WERI-Rb-1 (cell line): ENCODE data around the gene PSTPIP1.
A peak's percentile ranks its signal among the peaks of the same experiment; 100 is the strongest.

Experiments
- DNase-seq: peaks from one replicate; pipeline ENCODE4 v3.0.0-alpha.2; 2020
- H3K27ac ChIP-seq: fragments of 250-450 bp; sonication (Bioruptor Pico); 2 replicates; pipeline ENCODE4 v1.5.1; 2020; ENCODE audit warnings: mild to moderate bottlenecking, moderate library complexity
- H3K27me3 ChIP-seq: fragments of 250-450 bp; sonication (Bioruptor Pico); 2 replicates; pipeline ENCODE4 v1.5.1; 2021; ENCODE audit warnings: mild to moderate bottlenecking, low read depth, moderate library complexity; ENCODE audit not compliant: insufficient read depth, severe bottlenecking
- H3K36me3 ChIP-seq: fragments of 250-450 bp; sonication (Bioruptor Pico); 2 replicates; pipeline ENCODE4 v1.5.1; 2020; ENCODE audit warnings: mild to moderate bottlenecking, moderate library complexity
- H3K4me3 ChIP-seq: 2 replicates; pipeline ENCODE4 v1.5.1; 2011; ENCODE audit warnings: low read depth, mild to moderate bottlenecking, control low read depth, low read length
- H3K9me3 ChIP-seq: fragments of 250-450 bp; sonication (Bioruptor Pico); 2 replicates; pipeline ENCODE4 v1.5.1; 2021; ENCODE audit warnings: mild to moderate bottlenecking, moderate library complexity; ENCODE audit not compliant: severe bottlenecking
- TF ChIP-seq, protein P1 (sequence below): IDR thresholded peaks from 2 replicates; pipeline ENCODE4 v1.5.1; 2011; ENCODE audit warnings: low read depth, mild to moderate bottlenecking, control low read depth, inconsistent platforms, low read length

Gene PSTPIP1

DNA sequence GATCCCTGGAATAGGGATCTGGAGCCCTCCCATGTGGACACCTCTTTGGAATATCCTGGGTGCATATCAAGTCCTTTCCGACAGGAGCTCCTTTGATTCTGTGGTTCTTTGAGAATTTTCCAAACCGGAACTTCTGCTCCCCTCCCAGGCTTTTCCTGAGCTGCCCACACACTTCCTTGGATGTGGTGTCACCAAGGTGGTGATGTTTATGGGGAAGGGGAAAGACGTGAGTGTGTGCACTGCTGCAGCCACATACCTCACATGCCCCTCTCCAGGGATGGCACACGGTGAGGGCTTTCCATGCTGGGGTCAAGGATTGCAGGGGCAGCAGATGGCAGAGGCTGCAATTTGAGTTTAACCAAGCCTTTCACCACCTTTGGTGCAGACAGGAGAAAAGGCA, 27.9 kb upstream of the PSTPIP1 start:
- TF ChIP-seq, protein P1, sequence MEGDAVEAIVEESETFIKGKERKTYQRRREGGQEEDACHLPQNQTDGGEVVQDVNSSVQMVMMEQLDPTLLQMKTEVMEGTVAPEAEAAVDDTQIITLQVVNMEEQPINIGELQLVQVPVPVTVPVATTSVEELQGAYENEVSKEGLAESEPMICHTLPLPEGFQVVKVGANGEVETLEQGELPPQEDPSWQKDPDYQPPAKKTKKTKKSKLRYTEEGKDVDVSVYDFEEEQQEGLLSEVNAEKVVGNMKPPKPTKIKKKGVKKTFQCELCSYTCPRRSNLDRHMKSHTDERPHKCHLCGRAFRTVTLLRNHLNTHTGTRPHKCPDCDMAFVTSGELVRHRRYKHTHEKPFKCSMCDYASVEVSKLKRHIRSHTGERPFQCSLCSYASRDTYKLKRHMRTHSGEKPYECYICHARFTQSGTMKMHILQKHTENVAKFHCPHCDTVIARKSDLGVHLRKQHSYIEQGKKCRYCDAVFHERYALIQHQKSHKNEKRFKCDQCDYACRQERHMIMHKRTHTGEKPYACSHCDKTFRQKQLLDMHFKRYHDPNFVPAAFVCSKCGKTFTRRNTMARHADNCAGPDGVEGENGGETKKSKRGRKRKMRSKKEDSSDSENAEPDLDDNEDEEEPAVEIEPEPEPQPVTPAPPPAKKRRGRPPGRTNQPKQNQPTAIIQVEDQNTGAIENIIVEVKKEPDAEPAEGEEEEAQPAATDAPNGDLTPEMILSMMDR = no peak
- Histone ChIP-seq H3K36me3 (no peaks in the 10 kb centered on the region), H3K4me3 (no peak overlapping the region), H3K27ac (no peak overlapping the region), H3K27me3 (no peaks in the 10 kb centered on the region), H3K9me3 (no peaks in the 10 kb centered on the region)
- no peak for DNase-seq

GRCh38 chr15:76968306-76968705, 26.6 kb upstream of the PSTPIP1 start:
- H3K27me3 ChIP-seq = no peaks in the 10 kb centered on the region
- no peak overlapping the region for H3K4me3 ChIP-seq
- H3K36me3 ChIP-seq = no peaks in the 10 kb centered on the region
- H3K9me3 ChIP-seq = no peaks in the 10 kb centered on the region
- TF ChIP-seq, protein P1 = no peak
- DNase-seq = no peak
- H3K27ac ChIP-seq = no peak overlapping the region

DNA sequence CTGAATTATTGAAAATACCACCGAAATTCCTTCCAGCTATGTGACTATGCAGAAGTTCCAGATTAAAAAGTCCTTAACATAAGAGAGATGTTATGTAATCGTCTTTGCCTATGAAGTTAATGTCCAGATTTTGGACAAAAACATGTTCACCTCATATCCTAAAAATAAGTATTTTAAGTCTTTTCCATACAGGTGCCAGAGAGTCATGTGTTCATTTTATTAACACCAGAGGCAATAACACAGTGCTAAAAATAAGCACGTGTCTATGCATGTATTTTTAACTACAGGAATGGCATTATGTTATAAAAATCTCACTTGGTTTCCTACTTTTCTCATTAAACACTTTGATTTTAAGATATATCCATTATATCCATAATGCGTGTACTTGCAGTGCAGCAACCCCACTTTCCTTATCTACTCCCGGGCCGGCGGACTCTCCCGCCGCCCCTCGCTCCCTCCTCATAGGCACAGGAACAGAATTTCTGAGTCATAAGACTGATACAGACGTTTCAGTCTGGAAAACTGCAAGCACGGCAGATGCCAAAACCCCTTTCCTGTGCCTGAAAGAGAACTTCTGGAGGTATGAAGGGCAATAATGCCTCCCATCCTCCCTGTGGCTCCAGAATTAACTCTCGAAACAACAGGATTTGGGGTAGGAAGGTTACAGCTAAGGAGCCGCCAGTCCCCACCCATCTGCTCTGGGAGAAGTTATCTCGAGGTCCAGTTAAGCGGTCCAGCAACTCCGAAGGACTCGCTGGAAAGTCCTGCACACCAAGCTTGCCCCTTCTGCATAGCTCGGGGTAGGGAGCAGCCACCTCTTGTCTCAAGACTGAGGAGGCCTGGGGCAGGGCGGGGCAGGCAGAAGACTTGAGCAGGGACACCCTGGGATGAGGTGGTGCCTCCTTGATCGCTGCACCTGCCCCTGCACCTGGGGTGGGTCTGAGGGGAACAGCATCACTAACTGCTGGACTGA, 22.3 kb upstream of the PSTPIP1 start:
- TF ChIP-seq, protein P1 = no peak
- H3K4me3 ChIP-seq = no peak overlapping the region
- DNase-seq = no peak
- no peaks in the 10 kb centered on the region for H3K27me3 ChIP-seq
- H3K27ac ChIP-seq = no peak overlapping the region
- H3K9me3 ChIP-seq = no peaks in the 10 kb centered on the region
- H3K36me3 ChIP-seq = no peaks in the 10 kb centered on the region

GRCh38 chr15:76973362-76973743, 21.6 kb upstream of the PSTPIP1 start:
- DNase-seq = peak; percentile 74
- TF ChIP-seq, protein P1 = peak; percentile 86

DNA sequence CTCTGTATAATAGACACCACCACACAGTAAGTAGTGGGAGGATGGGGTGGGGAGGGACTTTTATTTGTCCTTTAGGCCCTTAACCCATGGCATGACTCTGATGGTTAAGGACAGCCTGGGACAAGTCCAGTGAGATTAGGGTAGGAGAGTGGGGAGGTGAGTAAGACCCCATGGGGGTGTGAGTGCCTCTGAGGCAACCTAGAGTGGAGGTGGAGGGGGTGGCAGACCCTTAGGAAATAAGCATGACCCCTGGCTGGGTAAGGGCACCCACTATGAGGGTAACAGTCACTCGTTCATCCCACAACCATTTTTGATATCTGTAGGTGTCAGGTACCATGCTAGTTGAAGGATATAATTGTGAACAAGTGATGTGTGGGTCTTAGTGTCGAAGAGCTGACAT, 21.0 kb upstream of the PSTPIP1 start:
- peak overlapping the region; percentile 12; the same call in 1 of the 2 replicates for H3K4me3 ChIP-seq
- TF ChIP-seq, protein P1 = no peak
- H3K36me3 ChIP-seq = no peaks in the 10 kb centered on the region
- no peak for DNase-seq
- no peaks in the 10 kb centered on the region for H3K9me3 ChIP-seq
- H3K27me3 ChIP-seq = no peaks in the 10 kb centered on the region
- peak overlapping the region; percentile 5; the same call in 1 of the 2 replicates for H3K27ac ChIP-seq

More at GRCh38 chr15:76973362-76973743, 21.6 kb upstream of the PSTPIP1 start:
- Histone ChIP-seq H3K27me3 (no peaks in the 10 kb centered on the region), H3K27ac (peak overlapping the region; percentile 5; the same call in 1 of the 2 replicates), H3K36me3 (no peaks in the 10 kb centered on the region), H3K4me3 (peak overlapping the region; percentile 12; the same call in 1 of the 2 replicates), H3K9me3 (no peaks in the 10 kb centered on the region)
